ENCODE measurements around the gene OPRM1. TPM values are rescaled to one million over a fixed set of nuclear protein-coding genes. Genes with fewer than 3 reads are reported as not detected.

OPRM1 gene
- total RNA-seq, 1 experiment from 2014 or later: not detected

- POLR2A ChIA-PET: no interaction called here
- no peak for TF ChIP-seq SP1 (IDR thresholded peaks at IDR 0.05; ENCODE audit: low read depth)
- no peak for TF ChIP-seq EZH2 (IDR thresholded peaks at IDR 0.05)
- no peak for TF ChIP-seq CBX3 (IDR thresholded peaks at IDR 0.05; ENCODE audit: low read depth)
- no peak for TF ChIP-seq MAX (IDR thresholded peaks at IDR 0.05)
- H4K20me1 ChIP-seq (ENCODE audit: insufficient read depth): no peaks in the 10 kb centered on the region
- peaks cover 2 to 15% of the 10 kb centered on the region in 2 experiments; a peak in 2 of 4 replicates for H3K4me1 ChIP-seq (ENCODE audit: control insufficient read depth in 1 of 2, insufficient read depth in 2 of 2, low read length in 2 of 2)
- H2AFZ ChIP-seq (ENCODE audit: low read depth, low read length, poor library complexity, severe bottlenecking): no peak overlapping the region
- intact Hi-C loops (cut with micrococcal nuclease): no loop called here
- no TSS peak for BruUV-seq (replicated peaks)
- H3K27ac ChIP-seq (ENCODE audit: low read depth, low read length): no peak overlapping the region
- no peak overlapping the region for H3K4me3 ChIP-seq (replicated peaks in 1 of 2; ENCODE audit: low read depth in 1 of 2, low read length in 2 of 2)
- H3K79me2 ChIP-seq (ENCODE audit: insufficient read depth, low read length): no peaks in the 10 kb centered on the region
- DNase-seq (ENCODE audit: low read depth, low spot score): no peak
- no peaks in the 10 kb centered on the region for H3K9me3 ChIP-seq (ENCODE audit: control insufficient read depth in 1 of 2, insufficient read depth in 1 of 2, low read depth in 1 of 2, low read length in 2 of 2)
- no peak overlapping the region for H3K4me2 ChIP-seq (ENCODE audit: low read length)
- no peaks in the 10 kb centered on the region for H3K27me3 ChIP-seq (ENCODE audit: insufficient read depth, low read length)
- RAD21 ChIA-PET (ENCODE audit: low non-redundant PET in 1 of 2, low total read pairs in 2 of 2, uncharacterized antibody in 2 of 2, unreplicated experiment in 2 of 2): no interaction called here
- H3K36me3 ChIP-seq (ENCODE audit: control insufficient read depth in 1 of 2, insufficient read depth in 2 of 2, low read length in 2 of 2): no peaks in the 10 kb centered on the region
- no peak for ATAC-seq
- H3K9me2 ChIP-seq (ENCODE audit: insufficient read depth): no peaks in the 10 kb centered on the region; the same call in 1 of the 2 replicates
- no peak overlapping the region for H3K9ac ChIP-seq (ENCODE audit: low read length)
- CTCF ChIA-PET: no interaction called here
Measured at GRCh38 chr6:154295733-154296132, 256.7 kb downstream of the OPRM1 start.
